Left ventricle myocardium inferior (tissue), 1 donor: Measurements from ENCODE around the gene ZBTB46. TPM values are rescaled to one million over a fixed set of nuclear protein-coding genes. Genes with fewer than 3 reads are reported as not detected.

Source experiments
- DNase-seq: peaks from one replicate; pipeline ENCODE4 v3.0.0-alpha.2; 2020
- H3K27ac ChIP-seq: fragments of 200-600 bp; replicated peaks from 2 replicates; pipeline ENCODE4 v1.8.0; 2021
- H3K27me3 ChIP-seq: fragments of 200-600 bp; 2 replicates; pipeline ENCODE4 v1.8.0; 2021; ENCODE audit warnings: low read depth
- H3K36me3 ChIP-seq: fragments of 200-600 bp; 2 replicates; pipeline ENCODE4 v1.8.0; 2021
- H3K4me1 ChIP-seq: fragments of 200-600 bp; 2 replicates; pipeline ENCODE4 v1.8.0; 2021
- H3K4me3 ChIP-seq: fragments of 200-600 bp; 2 replicates; pipeline ENCODE4 v1.8.0; 2021; ENCODE audit warnings: mild to moderate bottlenecking, moderate library complexity
- H3K9me3 ChIP-seq: fragments of 200-600 bp; replicated peaks from 2 replicates; pipeline ENCODE4 v1.8.0; 2021
- intact Hi-C: fragments of 100-400 bp; cut with micrococcal nuclease; formaldehyde crosslinking; loops from one replicate; pipeline ENCODE4 v1.11.0; 2022
- total RNA-seq: library from RNA; stranded (reverse); fragmentation: NEBNext Ultra II Directional; extraction: Animal tissue kit (Norgen Biotek cat#: 25700); gene quantifications from one replicate; pipeline ENCODE4 v1.2.1, GENCODE V29; 2021
- TF ChIP-seq, protein P1 (sequence below): fragments of 200-600 bp; IDR thresholded peaks from 2 replicates; pipeline ENCODE4 v1.8.0; 2021; ENCODE audit warnings: antibody characterized with exemption, mild to moderate bottlenecking, borderline replicate concordance
- donor health status: DM: no; HTN: yes; CAD: no; lungs with severe emphysema.

The ZBTB46 gene
- total RNA-seq, 1 donor from 2014 or later = 13.6 TPM

GRCh38 chr20:63795178-63795830 is 35.8 kb downstream of the ZBTB46 start:
- Histone ChIP-seq H3K27ac (no peak overlapping the region), H3K27me3 (no peaks in the 10 kb centered on the region), H3K4me1 (peaks cover 34% of the 10 kb centered on the region), H3K36me3 (peaks cover 3% of the 10 kb centered on the region), H3K9me3 (no peaks in the 10 kb centered on the region), H3K4me3 (no peak overlapping the region)
- TF ChIP-seq, protein P1, sequence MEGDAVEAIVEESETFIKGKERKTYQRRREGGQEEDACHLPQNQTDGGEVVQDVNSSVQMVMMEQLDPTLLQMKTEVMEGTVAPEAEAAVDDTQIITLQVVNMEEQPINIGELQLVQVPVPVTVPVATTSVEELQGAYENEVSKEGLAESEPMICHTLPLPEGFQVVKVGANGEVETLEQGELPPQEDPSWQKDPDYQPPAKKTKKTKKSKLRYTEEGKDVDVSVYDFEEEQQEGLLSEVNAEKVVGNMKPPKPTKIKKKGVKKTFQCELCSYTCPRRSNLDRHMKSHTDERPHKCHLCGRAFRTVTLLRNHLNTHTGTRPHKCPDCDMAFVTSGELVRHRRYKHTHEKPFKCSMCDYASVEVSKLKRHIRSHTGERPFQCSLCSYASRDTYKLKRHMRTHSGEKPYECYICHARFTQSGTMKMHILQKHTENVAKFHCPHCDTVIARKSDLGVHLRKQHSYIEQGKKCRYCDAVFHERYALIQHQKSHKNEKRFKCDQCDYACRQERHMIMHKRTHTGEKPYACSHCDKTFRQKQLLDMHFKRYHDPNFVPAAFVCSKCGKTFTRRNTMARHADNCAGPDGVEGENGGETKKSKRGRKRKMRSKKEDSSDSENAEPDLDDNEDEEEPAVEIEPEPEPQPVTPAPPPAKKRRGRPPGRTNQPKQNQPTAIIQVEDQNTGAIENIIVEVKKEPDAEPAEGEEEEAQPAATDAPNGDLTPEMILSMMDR = no peak
- intact Hi-C loops = no loop called here
- DNase-seq = no peak

DNA sequence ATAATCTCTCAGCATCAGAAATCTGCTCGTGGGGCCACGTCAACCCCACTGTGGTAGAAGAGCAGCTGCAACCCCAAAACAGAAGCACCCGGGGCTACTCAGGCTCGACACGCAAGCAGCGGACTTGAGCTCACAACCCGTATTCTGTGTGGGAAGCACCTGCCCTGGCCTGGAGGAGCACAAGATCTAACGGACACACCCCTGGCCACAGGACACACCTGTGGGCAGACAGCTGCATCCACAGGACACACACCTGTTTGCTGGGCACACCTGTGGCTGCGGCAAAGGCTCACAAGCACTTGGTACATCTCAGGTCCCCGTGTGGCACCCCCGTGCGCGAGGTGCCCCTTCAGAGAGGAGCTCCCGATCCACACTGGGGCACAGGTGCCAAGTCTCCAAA is 36.5 kb downstream of the ZBTB46 start:
- Histone ChIP-seq H3K27me3 (no peaks in the 10 kb centered on the region), H3K9me3 (no peaks in the 10 kb centered on the region), H3K4me3 (no peak overlapping the region), H3K27ac (no peak overlapping the region), H3K4me1 (peaks cover 41% of the 10 kb centered on the region), H3K36me3 (peaks cover 9% of the 10 kb centered on the region)
- intact Hi-C loops = no loop called here
- no peak for DNase-seq
- TF ChIP-seq, protein P1 = no peak

GRCh38 chr20:63792866-63793265 is 38.2 kb downstream of the ZBTB46 start:
- TF ChIP-seq, protein P1 = no peak
- Histone ChIP-seq H3K4me1 (peaks cover 59% of the 10 kb centered on the region), H3K9me3 (no peaks in the 10 kb centered on the region), H3K27ac (peak overlapping the region; percentile 24), H3K36me3 (peaks cover 17% of the 10 kb centered on the region), H3K4me3 (no peak overlapping the region), H3K27me3 (no peaks in the 10 kb centered on the region)
- no peak for DNase-seq
- intact Hi-C loops = no loop called here

- TF ChIP-seq, protein P1 = no peak
- peaks cover 71% of the 10 kb centered on the region for H3K4me1 ChIP-seq
- H3K27ac ChIP-seq = peak overlapping the region; percentile 96
- H3K36me3 ChIP-seq = peaks cover 17% of the 10 kb centered on the region
- no peaks in the 10 kb centered on the region for H3K9me3 ChIP-seq
- H3K27me3 ChIP-seq = no peaks in the 10 kb centered on the region
- intact Hi-C loops = no loop called here
- peak overlapping the region; percentile 37 for H3K4me3 ChIP-seq
- DNase-seq = peak; percentile 67
Measured at GRCh38 chr20:63791497-63792156, 39.4 kb downstream of the ZBTB46 start.

GRCh38 chr20:63790572-63791168 is 40.4 kb downstream of the ZBTB46 start:
- Histone ChIP-seq H3K27ac (peak overlapping the region; percentile 96), H3K36me3 (peaks cover 17% of the 10 kb centered on the region), H3K9me3 (no peaks in the 10 kb centered on the region), H3K4me3 (no peak overlapping the region), H3K27me3 (no peaks in the 10 kb centered on the region), H3K4me1 (peaks cover 77% of the 10 kb centered on the region)
- TF ChIP-seq, protein P1 = no peak
- DNase-seq = no peak
- intact Hi-C loops = no loop called here
